Liver (tissue), 3 donors: Measurements from ENCODE around the gene CRHR1.

Source experiments
- ATF3 ChIP-seq: IDR thresholded peaks from 2 replicates; pipeline ENCODE4 v1.6.1; 2016; ENCODE audit warnings: antibody characterized with exemption
- CTCF ChIP-seq: fragments of 150-350 bp; IDR thresholded peaks from 2 replicates; pipeline ENCODE4 v1.5.1; 2017; ENCODE audit warnings: improper control_type of control experiment, low read depth, low read length; ENCODE audit not compliant: missing input control
- RAD21 ChIP-seq, 2 donors: IDR thresholded peaks; 2 replicates each; pipeline ENCODE4 v1.6.1; 2016; ENCODE audit warnings: antibody characterized with exemption in 2 of 2, mild to moderate bottlenecking in 2 of 2
- REST ChIP-seq: IDR thresholded peaks from 2 replicates; pipeline ENCODE4 v1.6.1; 2016; ENCODE audit warnings: antibody characterized with exemption, mild to moderate bottlenecking
- RXRA ChIP-seq, 2 donors: IDR thresholded peaks; 2 replicates each; pipeline ENCODE4 v1.6.1; 2017 to 2018; ENCODE audit warnings: antibody characterized with exemption in 2 of 2, mild to moderate bottlenecking in 1 of 2
- TAF1 ChIP-seq: conservative IDR thresholded peaks from 2 replicates; pipeline ENCODE4 v1.6.1; 2016; ENCODE audit warnings: antibody characterized with exemption, mild to moderate bottlenecking
- YY1 ChIP-seq: IDR thresholded peaks from 2 replicates; pipeline ENCODE4 v1.6.1; 2016; ENCODE audit warnings: antibody characterized with exemption, mild to moderate bottlenecking
- donor health status: healthy.
- donor health status: healthy.

- no peak for TF ChIP-seq RXRA (IDR thresholded peaks at IDR 0.05)
- TF ChIP-seq CTCF, result no peak
- no peak for TF ChIP-seq YY1
- no peak for TF ChIP-seq ATF3
- no peak for TF ChIP-seq TAF1
- no peak for TF ChIP-seq REST
- no peak for TF ChIP-seq RAD21 (IDR thresholded peaks at IDR 0.05)
These were observed 6.3 kb downstream of the CRHR1 start for GRCh38 chr17:45790296-45790922.
